Measurements from ENCODE around the gene RHEBL1. TPM values are rescaled to one million over a fixed set of nuclear protein-coding genes. Genes with fewer than 3 reads are reported as not detected.
A peak's percentile ranks its signal among the peaks of the same experiment; 100 is the strongest.

Gene RHEBL1
- total RNA-seq, 1 experiment from 2014 or later: 9.0 TPM

DNA sequence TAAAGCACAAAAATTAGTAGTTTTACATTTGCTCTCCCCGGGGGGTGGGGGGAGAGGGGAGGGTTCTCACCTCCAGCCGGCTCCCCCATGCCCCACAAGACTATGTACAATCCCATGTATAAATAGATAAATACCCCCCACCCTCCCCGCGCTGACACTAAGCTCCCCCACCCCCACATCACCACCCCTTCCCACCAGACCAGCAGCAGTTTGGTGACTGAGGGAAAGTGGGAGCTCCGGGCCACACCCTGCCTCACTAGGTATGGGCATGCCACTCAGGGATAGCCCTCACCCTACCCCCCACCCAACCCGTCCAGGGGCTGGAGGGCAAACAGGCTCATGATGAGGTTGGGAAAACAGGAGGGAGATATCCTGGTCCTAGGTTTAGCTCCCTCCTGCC is 49.3 kb downstream of the RHEBL1 start:
- ChIA-PET POLR2A (interaction anchor here (0.6 to 1.5 kb wide), 4 partner anchors 36 to 268 kb away, joined by 3 to 7 read pairs (median 5); partner anchors contain the start of genes ARF3 and RHEBL1), CTCF (interaction anchor here (0.6 to 4.1 kb wide), 25 partner anchors 15 to 473 kb away, joined by 3 to 98 read pairs (median 5); partner anchors contain the start of genes DDN, DDX23, RHEBL1 and WNT1)
- Mint-ChIP-seq H3K36me3 (peaks cover 27% of the 10 kb centered on the region), H3K27ac (no peak overlapping the region), H3K9me3 (no peaks in the 10 kb centered on the region), H3K4me3 (no peak overlapping the region), H3K27me3 (ENCODE audit: low read depth) (peaks cover 6% of the 10 kb centered on the region), H3K4me1 (peaks cover 16% of the 10 kb centered on the region)
- no peak for TF ChIP-seq USF2 (CRISPR knock-in tag; IDR thresholded peaks at IDR 0.05)
- no peak for TF ChIP-seq SP1 (CRISPR knock-in tag; conservative IDR thresholded peaks at IDR 0.05)
- no peak for TF ChIP-seq IRF1 (CRISPR knock-in tag; IDR thresholded peaks at IDR 0.05)
- TF ChIP-seq ZNF138 (CRISPR knock-in tag; conservative IDR thresholded peaks at IDR 0.05): no peak
- TF ChIP-seq ZNF671 (CRISPR knock-in tag; IDR thresholded peaks at IDR 0.05): no peak
- no peak for TF ChIP-seq OVOL2 (CRISPR knock-in tag; IDR thresholded peaks at IDR 0.05; ENCODE audit: borderline replicate concordance)
- TF ChIP-seq TEAD1 (CRISPR knock-in tag; IDR thresholded peaks at IDR 0.05): no peak
- no peak for TF ChIP-seq IRF2 (CRISPR knock-in tag; IDR thresholded peaks at IDR 0.05; ENCODE audit: borderline replicate concordance, low read depth)
- no peak for TF ChIP-seq ATF3 (CRISPR knock-in tag; conservative IDR thresholded peaks at IDR 0.05)
- no peak for TF ChIP-seq ELF4 (CRISPR knock-in tag; IDR thresholded peaks at IDR 0.05; ENCODE audit: low read depth)
- no peak for TF ChIP-seq GTF2I (CRISPR knock-in tag; conservative IDR thresholded peaks at IDR 0.05)
- TF ChIP-seq, protein P1, sequence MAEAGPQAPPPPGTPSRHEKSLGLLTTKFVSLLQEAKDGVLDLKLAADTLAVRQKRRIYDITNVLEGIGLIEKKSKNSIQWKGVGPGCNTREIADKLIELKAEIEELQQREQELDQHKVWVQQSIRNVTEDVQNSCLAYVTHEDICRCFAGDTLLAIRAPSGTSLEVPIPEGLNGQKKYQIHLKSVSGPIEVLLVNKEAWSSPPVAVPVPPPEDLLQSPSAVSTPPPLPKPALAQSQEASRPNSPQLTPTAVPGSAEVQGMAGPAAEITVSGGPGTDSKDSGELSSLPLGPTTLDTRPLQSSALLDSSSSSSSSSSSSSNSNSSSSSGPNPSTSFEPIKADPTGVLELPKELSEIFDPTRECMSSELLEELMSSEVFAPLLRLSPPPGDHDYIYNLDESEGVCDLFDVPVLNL (CRISPR knock-in tag; IDR thresholded peaks at IDR 0.05; ENCODE audit: borderline replicate concordance, low read depth): no peak
- TF ChIP-seq, protein P2, sequence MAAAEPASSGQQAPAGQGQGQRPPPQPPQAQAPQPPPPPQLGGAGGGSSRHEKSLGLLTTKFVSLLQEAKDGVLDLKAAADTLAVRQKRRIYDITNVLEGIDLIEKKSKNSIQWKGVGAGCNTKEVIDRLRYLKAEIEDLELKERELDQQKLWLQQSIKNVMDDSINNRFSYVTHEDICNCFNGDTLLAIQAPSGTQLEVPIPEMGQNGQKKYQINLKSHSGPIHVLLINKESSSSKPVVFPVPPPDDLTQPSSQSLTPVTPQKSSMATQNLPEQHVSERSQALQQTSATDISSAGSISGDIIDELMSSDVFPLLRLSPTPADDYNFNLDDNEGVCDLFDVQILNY (CRISPR knock-in tag; IDR thresholded peaks at IDR 0.05): no peak
- no peak for TF ChIP-seq TEAD4 (CRISPR knock-in tag; IDR thresholded peaks at IDR 0.05)
- TF ChIP-seq MXD4 (CRISPR knock-in tag; IDR thresholded peaks at IDR 0.05; ENCODE audit: borderline replicate concordance): no peak
- TF ChIP-seq ZNF396 (CRISPR knock-in tag; IDR thresholded peaks at IDR 0.05; ENCODE audit: borderline replicate concordance): no peak
- TF ChIP-seq CREB1 (CRISPR knock-in tag; IDR thresholded peaks at IDR 0.05): no peak
- TF ChIP-seq, protein P3, sequence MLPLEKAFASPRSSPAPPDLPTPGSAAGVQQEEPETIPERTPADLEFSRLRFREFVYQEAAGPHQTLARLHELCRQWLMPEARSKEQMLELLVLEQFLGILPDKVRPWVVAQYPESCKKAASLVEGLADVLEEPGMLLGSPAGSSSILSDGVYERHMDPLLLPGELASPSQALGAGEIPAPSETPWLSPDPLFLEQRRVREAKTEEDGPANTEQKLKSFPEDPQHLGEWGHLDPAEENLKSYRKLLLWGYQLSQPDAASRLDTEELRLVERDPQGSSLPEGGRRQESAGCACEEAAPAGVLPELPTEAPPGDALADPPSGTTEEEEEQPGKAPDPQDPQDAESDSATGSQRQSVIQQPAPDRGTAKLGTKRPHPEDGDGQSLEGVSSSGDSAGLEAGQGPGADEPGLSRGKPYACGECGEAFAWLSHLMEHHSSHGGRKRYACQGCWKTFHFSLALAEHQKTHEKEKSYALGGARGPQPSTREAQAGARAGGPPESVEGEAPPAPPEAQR (CRISPR knock-in tag; IDR thresholded peaks at IDR 0.05): no peak
- DNase-seq (ENCODE audit: low spot score) (no peak), ATAC-seq (no peak)

- H3K27ac Mint-ChIP-seq: peak overlapping the region; percentile 92
- H3K4me3 Mint-ChIP-seq: peak overlapping the region; percentile 91
- no peaks in the 10 kb centered on the region for H3K9me3 Mint-ChIP-seq
- ATAC-seq (peak; percentile 10), DNase-seq (ENCODE audit: low spot score) (peak; percentile 58)
- ChIA-PET CTCF (interaction anchor here (0.6 to 4.1 kb wide), 34 partner anchors 8 to 820 kb away, joined by 3 to 98 read pairs (median 5); partner anchors contain the start of genes DDN, DDX23, FKBP11 and RHEBL1), POLR2A (interaction anchor here (0.5 to 1.5 kb wide), 7 partner anchors 11 to 722 kb away, joined by 3 to 7 read pairs (median 4); partner anchors contain the start of genes ARF3 and RHEBL1)
- H3K36me3 Mint-ChIP-seq: peaks cover 21% of the 10 kb centered on the region
- TF ChIP-seq ESRRA (CRISPR knock-in tag; IDR thresholded peaks at IDR 0.05; ENCODE audit: borderline replicate concordance) (no peak), ATF1 (CRISPR knock-in tag; IDR thresholded peaks at IDR 0.05) (no peak), KAT7 (CRISPR knock-in tag; IDR thresholded peaks at IDR 0.05; ENCODE audit: borderline replicate concordance) (no peak), CREB1 (CRISPR knock-in tag; IDR thresholded peaks at IDR 0.05) (no peak), FOXJ3 (CRISPR knock-in tag; IDR thresholded peaks at IDR 0.05; ENCODE audit: borderline replicate concordance) (no peak)
- H3K27me3 Mint-ChIP-seq (ENCODE audit: low read depth): peaks cover 6% of the 10 kb centered on the region
- H3K4me1 Mint-ChIP-seq: peaks cover 16% of the 10 kb centered on the region
Measured at GRCh38 chr12:49019443-49020324, 50.1 kb downstream of the RHEBL1 start.
